Endothelial cell of umbilical vein (primary cell): ENCODE results near the gene CDS2. TPM values are rescaled to one million over a fixed set of nuclear protein-coding genes. Genes with fewer than 3 reads are reported as not detected.

ENCODE experiments used
- BruUV-seq: library from RNA; stranded (reverse); fragments of 400-500 nt; replicated peaks from 2 replicates; lab custom pipeline; 2021; lab: Mats Ljungman, UMichigan
- CTCF ChIA-PET: fragments of 300-600, 350-600 bp; sonication (Branson Sonifier 250); formaldehyde crosslinking; loops from one replicate; lab custom pipeline; 2021; ENCODE audit warnings: antibody characterized with exemption, inconsistent platforms; lab: Charles Lee
- POLR2A ChIA-PET: fragments of 300-600, 350-600 bp; sonication (Branson Sonifier 250); formaldehyde crosslinking; loops from one replicate; lab custom pipeline; 2021; ENCODE audit warnings: antibody characterized with exemption, inconsistent platforms; lab: Charles Lee
- DNase-seq: peaks from one replicate; pipeline ENCODE4 v3.0.0-alpha.2; 2011; ENCODE audit warnings: low read depth, low spot score
- FAIRE-seq: peaks from 2 replicates; lab custom pipeline; 2011; peaks lifted over from hg19 to GRCh38; lab: Jason Lieb, UNC
- H2AFZ ChIP-seq: 2 replicates; pipeline ENCODE4 v1.6.0; 2012; ENCODE audit warnings: low read depth, low read length, control low read depth, inconsistent platforms
- H3K27ac ChIP-seq: 2 replicates; pipeline ENCODE4 v1.5.1; 2011; ENCODE audit warnings: low read depth, mild to moderate bottlenecking, control low read depth, low read length, moderate library complexity; ENCODE audit not compliant: insufficient read depth
- H3K27me3 ChIP-seq, 2 experiments: 2 replicates each; pipeline versions ENCODE4 v1.6.0 to v1.6.1; 2011; ENCODE audit warnings: low read length in 2 of 2, mixed read lengths in 1 of 2; ENCODE audit not compliant: control insufficient read depth in 2 of 2, insufficient read depth in 2 of 2
- H3K36me3 ChIP-seq, 2 experiments: 2 replicates in 1 of 2; 3 replicates in 1 of 2; pipeline ENCODE4 v1.5.1; 2011; ENCODE audit warnings: low read length in 2 of 2, mild to moderate bottlenecking in 1 of 2, moderate library complexity in 1 of 2; ENCODE audit not compliant: control insufficient read depth in 2 of 2, insufficient read depth in 2 of 2; ENCODE audit errors: extremely low read depth in 1 of 2
- H3K4me1 ChIP-seq: 3 replicates; pipeline ENCODE4 v1.5.1; 2011; ENCODE audit warnings: mild to moderate bottlenecking, low read length; ENCODE audit not compliant: control insufficient read depth, insufficient read depth; ENCODE audit errors: extremely low read depth
- H3K4me2 ChIP-seq: 2 replicates; pipeline ENCODE4 v1.6.1; 2011; ENCODE audit warnings: low read length, control low read depth, mixed read lengths; ENCODE audit not compliant: insufficient read depth
- H3K4me3 ChIP-seq, 3 experiments: fragments of 200-600 bp in 1 of 3; sonication (generic), shearing (Covaris generic) in 1 of 3; replicated peaks in 1 of 3; 2 replicates each; pipeline ENCODE4 v1.5.1; 2011 to 2016; ENCODE audit warnings: control low read depth in 3 of 3, low read length in 3 of 3, mild to moderate bottlenecking in 2 of 3, inconsistent platforms in 1 of 3, low read depth in 1 of 3, moderate library complexity in 1 of 3; ENCODE audit not compliant: insufficient read depth in 1 of 3
- H3K79me2 ChIP-seq: 2 replicates; pipeline ENCODE4 v1.6.0; 2012; ENCODE audit warnings: low read length, inconsistent platforms; ENCODE audit not compliant: control insufficient read depth, insufficient read depth
- H3K9ac ChIP-seq: replicated peaks from 2 replicates; pipeline ENCODE3; 2011; ENCODE audit warnings: low read length, control low read depth; ENCODE audit not compliant: insufficient read depth; ENCODE audit errors: extremely low read depth
- H3K9me1 ChIP-seq: replicated peaks from 3 replicates; pipeline ENCODE4 v1.6.0; 2011; ENCODE audit warnings: mild to moderate bottlenecking, low read length; ENCODE audit not compliant: control insufficient read depth, insufficient read depth; ENCODE audit errors: extremely low read depth
- H3K9me3 ChIP-seq: replicated peaks from 2 replicates; pipeline ENCODE4 v1.5.1; 2012; ENCODE audit warnings: low read length, inconsistent platforms; ENCODE audit not compliant: control insufficient read depth, insufficient read depth
- H4K20me1 ChIP-seq: replicated peaks from 2 replicates; pipeline ENCODE3; 2011; ENCODE audit warnings: mild to moderate bottlenecking, low read length; ENCODE audit not compliant: control insufficient read depth, insufficient read depth; ENCODE audit errors: extremely low read depth
- EZH2 ChIP-seq: IDR thresholded peaks from 2 replicates; pipeline ENCODE4 v1.6.1; 2012; ENCODE audit warnings: borderline replicate concordance, low read depth, mild to moderate bottlenecking, moderate library complexity, low read length, inconsistent platforms; ENCODE audit not compliant: severe bottlenecking
- FOS ChIP-seq: IDR thresholded peaks from 2 replicates; pipeline ENCODE4 v1.6.1; 2011; ENCODE audit warnings: mild to moderate bottlenecking, low read length, moderate library complexity, borderline replicate concordance; ENCODE audit not compliant: insufficient read depth
- GATA2 ChIP-seq: IDR thresholded peaks from 2 replicates; pipeline ENCODE4 v1.7.0; 2011; ENCODE audit warnings: low read depth, mild to moderate bottlenecking, moderate library complexity, mixed read lengths, low read length; ENCODE audit not compliant: insufficient read length, insufficient read depth
- JUN ChIP-seq: IDR thresholded peaks from 2 replicates; pipeline ENCODE4 v1.6.1; 2011; ENCODE audit warnings: borderline replicate concordance, low read depth; ENCODE audit not compliant: insufficient read length, insufficient read depth
- MYC ChIP-seq: IDR thresholded peaks from one replicate; pipeline ENCODE4 v1.6.1; 2011; ENCODE audit warnings: mild to moderate bottlenecking, low read depth, low read length
- POLR2A ChIP-seq: IDR thresholded peaks from 2 replicates; pipeline ENCODE4 v1.6.1; 2012; ENCODE audit warnings: low read depth, mild to moderate bottlenecking, control low read depth, low read length
- POLR2AphosphoS5 ChIP-seq: IDR thresholded peaks from 2 replicates; pipeline ENCODE4 v1.6.1; 2012; ENCODE audit warnings: low read depth, mild to moderate bottlenecking, control low read depth, low read length, moderate library complexity; ENCODE audit not compliant: insufficient read depth
- dilution Hi-C: fragments of 300-500 bp; cut with MboI; formaldehyde crosslinking; loops from one replicate; pipeline ENCODE4 v1.15.0; 2019; ENCODE audit warnings: low sequenced_read_pairs; ENCODE audit not compliant: extremely low pct_ligation_motif_present
- intact Hi-C: fragments of 100-400 bp; cut with micrococcal nuclease; formaldehyde crosslinking; loops from one replicate; pipeline ENCODE4 v1.10.0; 2022
- polyA plus RNA-seq, 4 experiments: library from polyadenylated mRNA; depleted of rRNA in 3 of 4; stranded (reverse) in 3 of 4; unstranded in 1 of 4; fragments of >200 nt; gene quantifications; 2 replicates each; pipeline versions ENCODE4 v1.2.1 to v1.2.3, GENCODE V29; 2011 to 2012; ENCODE audit warnings: missing spikeins in 1 of 4
- total RNA-seq: library from RNA; stranded (reverse); gene quantifications from 2 replicates; pipeline ENCODE4 v1.2.3, GENCODE V29; 2021
- TF ChIP-seq, protein P1 (sequence below), 2 donors: IDR thresholded peaks; 1 replicate in 1 of 2; 2 replicates in 1 of 2; pipeline ENCODE4 v1.5.1; 2011; ENCODE audit warnings: low read length in 2 of 2, mild to moderate bottlenecking in 2 of 2, moderate library complexity in 2 of 2, control low read depth in 1 of 2, inconsistent platforms in 1 of 2, low read depth in 1 of 2; ENCODE audit not compliant: insufficient read depth in 1 of 2; ENCODE audit errors: extremely low read depth in 1 of 2
- TF ChIP-seq, protein P2 (sequence below): IDR thresholded peaks from 2 replicates; pipeline ENCODE4 v1.6.1; 2011; ENCODE audit not compliant: insufficient read depth, insufficient read length

Gene CDS2
- total and polyA plus RNA-seq, 2 donors (not counting 3 experiments of a cell fraction or from before 2014, with no cell fraction given), result 47.0 to 49.0 TPM

DNA sequence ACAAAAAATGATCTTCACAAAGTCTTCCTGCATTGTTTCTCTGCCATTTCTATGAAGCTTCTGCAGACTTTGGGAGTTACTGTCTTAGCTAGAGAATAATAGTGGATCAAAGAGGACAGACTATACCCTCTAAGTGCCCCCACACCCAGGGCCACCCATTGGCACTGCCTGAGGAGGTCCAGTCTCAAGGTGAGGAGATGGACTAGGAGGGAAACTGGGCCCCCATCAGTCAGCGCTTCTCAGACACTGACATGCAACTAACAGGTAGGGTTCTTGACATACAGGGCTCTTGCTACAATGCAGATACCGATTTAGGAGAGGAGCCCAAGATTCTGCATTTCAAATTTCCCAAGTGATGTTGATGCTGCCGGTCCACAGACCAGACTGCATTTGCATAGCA is 31.4 kb upstream of the CDS2 start:
- Histone ChIP-seq H3K9me3 (no peaks in the 10 kb centered on the region), H3K79me2 (no peaks in the 10 kb centered on the region), H3K9ac (no peak overlapping the region), H3K36me3 (peaks cover 6% of the 10 kb centered on the region in 2 experiments), H4K20me1 (no peaks in the 10 kb centered on the region), H3K4me1 (peaks cover 4% of the 10 kb centered on the region), H3K9me1 (no peaks in the 10 kb centered on the region), H3K27me3 (no peaks in the 10 kb centered on the region), H2AFZ (no peak overlapping the region), H3K4me2 (no peak overlapping the region), H3K27ac (no peak overlapping the region), H3K4me3 (no peak overlapping the region)
- ChIA-PET CTCF (interaction anchor here (2.1 kb wide), 1 partner anchor 39 kb away, joined by 5 read pairs; no protein-coding TSS in a partner anchor), POLR2A (no interaction called here)
- DNase-seq, result no peak
- BruUV-seq, result no TSS peak
- no peak for FAIRE-seq
- dilution Hi-C loops (no loop called here), intact Hi-C loops (no loop called here)
- TF ChIP-seq FOS (no peak), EZH2 (no peak), POLR2A (no peak), POLR2AphosphoS5 (no peak), GATA2 (no peak), MYC (no peak), JUN (no peak)
- TF ChIP-seq, protein P1, sequence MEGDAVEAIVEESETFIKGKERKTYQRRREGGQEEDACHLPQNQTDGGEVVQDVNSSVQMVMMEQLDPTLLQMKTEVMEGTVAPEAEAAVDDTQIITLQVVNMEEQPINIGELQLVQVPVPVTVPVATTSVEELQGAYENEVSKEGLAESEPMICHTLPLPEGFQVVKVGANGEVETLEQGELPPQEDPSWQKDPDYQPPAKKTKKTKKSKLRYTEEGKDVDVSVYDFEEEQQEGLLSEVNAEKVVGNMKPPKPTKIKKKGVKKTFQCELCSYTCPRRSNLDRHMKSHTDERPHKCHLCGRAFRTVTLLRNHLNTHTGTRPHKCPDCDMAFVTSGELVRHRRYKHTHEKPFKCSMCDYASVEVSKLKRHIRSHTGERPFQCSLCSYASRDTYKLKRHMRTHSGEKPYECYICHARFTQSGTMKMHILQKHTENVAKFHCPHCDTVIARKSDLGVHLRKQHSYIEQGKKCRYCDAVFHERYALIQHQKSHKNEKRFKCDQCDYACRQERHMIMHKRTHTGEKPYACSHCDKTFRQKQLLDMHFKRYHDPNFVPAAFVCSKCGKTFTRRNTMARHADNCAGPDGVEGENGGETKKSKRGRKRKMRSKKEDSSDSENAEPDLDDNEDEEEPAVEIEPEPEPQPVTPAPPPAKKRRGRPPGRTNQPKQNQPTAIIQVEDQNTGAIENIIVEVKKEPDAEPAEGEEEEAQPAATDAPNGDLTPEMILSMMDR (IDR thresholded peaks at IDR 0.05; ENCODE audit: extremely low read depth in 1 of 2, insufficient read depth in 1 of 2, low read depth in 1 of 2, low read length in 2 of 2), result no peak
- TF ChIP-seq, protein P2, sequence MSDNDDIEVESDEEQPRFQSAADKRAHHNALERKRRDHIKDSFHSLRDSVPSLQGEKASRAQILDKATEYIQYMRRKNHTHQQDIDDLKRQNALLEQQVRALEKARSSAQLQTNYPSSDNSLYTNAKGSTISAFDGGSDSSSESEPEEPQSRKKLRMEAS, result no peak
